ENCODE measurements around the gene VPS29. TPM values are rescaled to one million over a fixed set of nuclear protein-coding genes. Genes with fewer than 3 reads are reported as not detected.
"Not testable (repeated sequence)": the region's sequence is repeated elsewhere in the genome, so short reads cannot be mapped to it uniquely, and the experiment has no call there.

Gene VPS29
- polyA plus RNA-seq, 1 donor from 2014 or later: 222 TPM

GRCh38 chr12:110545812-110546211, 43.9 kb upstream of the VPS29 start:
- no peaks in the 10 kb centered on the region for H3K79me2 ChIP-seq (replicated peaks; ENCODE audit: insufficient read depth, low read length)
- H3K4me2 ChIP-seq (ENCODE audit: low read length): no peak overlapping the region
- TF ChIP-seq TAF1 (IDR thresholded peaks at IDR 0.05; ENCODE audit: low read depth): no peak
- TF ChIP-seq REST (IDR thresholded peaks at IDR 0.05; ENCODE audit: borderline replicate concordance): no peak
- no peak for TF ChIP-seq MXI1 (conservative IDR thresholded peaks at IDR 0.05; ENCODE audit: poor library complexity, severe bottlenecking)
- TF ChIP-seq EP300 (conservative IDR thresholded peaks at IDR 0.05; ENCODE audit: poor library complexity, severe bottlenecking): no peak
- no peak for TF ChIP-seq SMC3 (conservative IDR thresholded peaks at IDR 0.05; ENCODE audit: poor library complexity)
- TF ChIP-seq POLR2AphosphoS5 (IDR thresholded peaks at IDR 0.05): no peak
- no peak overlapping the region for H2AFZ ChIP-seq (ENCODE audit: low read depth, low read length)
- no peaks in the 10 kb centered on the region for H3F3A ChIP-seq (ENCODE audit: insufficient read depth, low read length, poor library complexity, severe bottlenecking)
- no peaks in the 10 kb centered on the region for H4K20me1 ChIP-seq (ENCODE audit: insufficient read depth)
- no peak overlapping the region for H3K4me3 ChIP-seq (ENCODE audit: low read length)
- H3K9me3 ChIP-seq (ENCODE audit: low read length): no peaks in the 10 kb centered on the region
- H3K9ac ChIP-seq (ENCODE audit: low read length): no peak overlapping the region
- H3K27ac ChIP-seq (ENCODE audit: low read length): no peak overlapping the region
- no peaks in the 10 kb centered on the region for H3K27me3 ChIP-seq (ENCODE audit: insufficient read depth, low read depth, low read length)
- peaks cover 4% of the 10 kb centered on the region for H3K36me3 ChIP-seq (ENCODE audit: insufficient read depth, low read length)
- no peaks in the 10 kb centered on the region for H3K9me2 ChIP-seq (ENCODE audit: insufficient read depth, low read length)

DNA sequence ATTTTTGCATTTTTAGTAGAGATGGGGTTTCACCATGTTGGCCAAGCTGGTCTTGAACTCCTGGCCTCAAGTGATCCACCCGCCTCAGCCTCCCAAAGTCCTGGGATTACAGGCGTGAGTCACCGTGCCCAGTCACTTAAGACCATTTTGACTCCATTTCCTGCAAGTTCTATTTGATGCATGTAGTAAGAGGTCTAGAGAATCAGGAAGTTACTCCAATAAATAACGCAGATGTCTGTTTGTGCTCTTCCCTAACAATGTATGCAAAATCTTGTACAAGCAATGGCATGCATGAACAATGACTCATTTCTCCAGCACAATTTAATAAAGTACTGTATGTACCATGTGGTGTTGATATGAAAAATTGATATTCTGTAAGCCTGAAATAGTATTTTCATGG, 43.3 kb upstream of the VPS29 start:
- H3F3A ChIP-seq (ENCODE audit: insufficient read depth, low read length, poor library complexity, severe bottlenecking); H3K4me3 ChIP-seq (ENCODE audit: low read length); H3K9ac ChIP-seq (ENCODE audit: low read length); H3K36me3 ChIP-seq (ENCODE audit: insufficient read depth, low read length); H3K9me3 ChIP-seq (ENCODE audit: low read length); H3K4me2 ChIP-seq (ENCODE audit: low read length); H4K20me1 ChIP-seq (ENCODE audit: insufficient read depth); H3K27me3 ChIP-seq (ENCODE audit: insufficient read depth, low read depth, low read length); H3K79me2 ChIP-seq (replicated peaks; ENCODE audit: insufficient read depth, low read length); H3K9me2 ChIP-seq (ENCODE audit: insufficient read depth, low read length); H3K27ac ChIP-seq (ENCODE audit: low read length); H2AFZ ChIP-seq (ENCODE audit: low read depth, low read length): not testable (repeated sequence)

- no peaks in the 10 kb centered on the region for H3K27me3 ChIP-seq (ENCODE audit: insufficient read depth, low read depth, low read length)
- H3K4me3 ChIP-seq (ENCODE audit: low read length): no peak overlapping the region
- TF ChIP-seq EZH2 (IDR thresholded peaks at IDR 0.05; ENCODE audit: borderline replicate concordance, insufficient read depth, low read length, poor library complexity, severe bottlenecking) (no peak), SMC3 (conservative IDR thresholded peaks at IDR 0.05; ENCODE audit: poor library complexity) (no peak), MXI1 (conservative IDR thresholded peaks at IDR 0.05; ENCODE audit: poor library complexity, severe bottlenecking) (no peak), RAD21 (conservative IDR thresholded peaks at IDR 0.05) (no peak)
Measured at GRCh38 chr12:110543965-110544364, 42.1 kb upstream of the VPS29 start.

More at GRCh38 chr12:110543965-110544364, 42.1 kb upstream of the VPS29 start:
- Histone ChIP-seq H3F3A (ENCODE audit: insufficient read depth, low read length, poor library complexity, severe bottlenecking) (no peaks in the 10 kb centered on the region), H4K20me1 (ENCODE audit: insufficient read depth) (no peaks in the 10 kb centered on the region), H3K9ac (ENCODE audit: low read length) (no peak overlapping the region), H2AFZ (ENCODE audit: low read depth, low read length) (no peak overlapping the region), H3K9me2 (ENCODE audit: insufficient read depth, low read length) (no peaks in the 10 kb centered on the region), H3K27ac (ENCODE audit: low read length) (no peak overlapping the region), H3K9me3 (ENCODE audit: low read length) (no peaks in the 10 kb centered on the region), H3K36me3 (ENCODE audit: insufficient read depth, low read length) (peaks cover 3% of the 10 kb centered on the region), H3K79me2 (replicated peaks; ENCODE audit: insufficient read depth, low read length) (no peaks in the 10 kb centered on the region), H3K4me2 (ENCODE audit: low read length) (no peak overlapping the region)
